ENCODE data around the gene EIF1AD.

The EIF1AD gene

DNA sequence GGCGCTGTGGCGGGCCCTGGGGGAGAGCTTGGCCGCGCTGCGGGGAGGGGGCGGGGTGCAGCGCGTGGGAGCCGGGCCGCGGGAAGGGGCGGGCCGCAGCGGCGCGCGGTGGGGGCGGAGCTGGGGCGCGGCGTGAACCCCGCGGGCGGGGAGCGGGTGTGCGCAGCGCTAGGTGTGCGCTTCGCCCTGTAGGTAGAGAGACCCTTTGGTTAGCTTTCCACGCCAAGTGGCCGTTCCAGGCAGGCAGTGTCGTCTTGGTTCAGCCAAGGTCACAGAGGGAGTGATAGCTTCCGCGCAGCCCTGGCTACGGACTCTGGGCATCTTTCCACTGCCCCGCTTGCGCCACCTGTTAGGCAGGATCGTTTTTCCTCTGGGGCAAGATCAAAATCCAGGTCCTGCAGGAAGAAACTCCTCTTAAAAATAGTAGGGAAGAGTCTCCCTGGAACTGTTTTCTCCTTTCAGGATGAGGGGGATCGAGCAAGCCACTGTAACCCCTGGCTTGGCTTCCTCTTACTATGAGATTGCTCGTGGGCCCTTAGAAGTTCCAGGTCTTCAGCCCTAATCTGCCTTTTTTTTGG lies 780 bp upstream of the EIF1AD start:
- no peak for DNase-seq

DNA sequence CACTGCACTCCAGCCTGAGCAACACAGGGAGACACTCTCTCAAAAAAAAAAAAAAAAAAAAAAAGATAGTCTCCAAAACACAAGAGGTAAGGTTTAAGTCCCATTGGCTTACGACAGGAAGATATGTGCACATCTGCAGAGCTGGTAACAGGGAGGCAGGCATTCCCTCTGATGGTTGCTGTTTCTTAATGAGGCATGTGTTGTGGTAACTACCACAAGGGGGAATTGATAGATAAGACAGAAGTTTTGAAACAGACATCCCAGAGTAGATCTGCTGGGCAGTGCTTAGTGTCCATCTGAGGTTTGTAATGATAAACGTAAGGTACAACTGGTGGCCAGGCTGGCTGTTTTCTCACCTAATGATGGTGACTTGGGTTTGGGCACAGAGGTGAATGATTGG lies 4.7 kb downstream of the EIF1AD start:
- no peak for DNase-seq

DNA sequence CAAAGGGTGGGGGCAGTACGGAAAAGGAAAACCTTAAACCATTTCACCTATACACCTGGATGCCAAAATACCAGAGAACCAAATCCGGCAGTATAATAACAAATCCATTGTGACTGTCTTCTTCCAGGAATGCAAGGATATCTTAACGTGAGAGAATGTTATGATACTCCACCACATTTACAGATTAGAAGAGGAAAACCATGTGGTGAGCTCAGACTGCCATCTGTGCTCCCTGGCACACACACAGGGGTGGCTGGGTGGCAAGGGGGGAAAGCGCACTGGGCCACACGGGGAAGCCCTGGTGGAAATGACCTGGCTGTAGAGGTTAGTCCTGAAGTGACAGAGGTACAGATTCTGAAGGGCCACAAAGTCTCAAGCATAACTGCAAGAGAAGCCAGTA lies 9.9 kb downstream of the EIF1AD start:
- no peak for DNase-seq

DNA sequence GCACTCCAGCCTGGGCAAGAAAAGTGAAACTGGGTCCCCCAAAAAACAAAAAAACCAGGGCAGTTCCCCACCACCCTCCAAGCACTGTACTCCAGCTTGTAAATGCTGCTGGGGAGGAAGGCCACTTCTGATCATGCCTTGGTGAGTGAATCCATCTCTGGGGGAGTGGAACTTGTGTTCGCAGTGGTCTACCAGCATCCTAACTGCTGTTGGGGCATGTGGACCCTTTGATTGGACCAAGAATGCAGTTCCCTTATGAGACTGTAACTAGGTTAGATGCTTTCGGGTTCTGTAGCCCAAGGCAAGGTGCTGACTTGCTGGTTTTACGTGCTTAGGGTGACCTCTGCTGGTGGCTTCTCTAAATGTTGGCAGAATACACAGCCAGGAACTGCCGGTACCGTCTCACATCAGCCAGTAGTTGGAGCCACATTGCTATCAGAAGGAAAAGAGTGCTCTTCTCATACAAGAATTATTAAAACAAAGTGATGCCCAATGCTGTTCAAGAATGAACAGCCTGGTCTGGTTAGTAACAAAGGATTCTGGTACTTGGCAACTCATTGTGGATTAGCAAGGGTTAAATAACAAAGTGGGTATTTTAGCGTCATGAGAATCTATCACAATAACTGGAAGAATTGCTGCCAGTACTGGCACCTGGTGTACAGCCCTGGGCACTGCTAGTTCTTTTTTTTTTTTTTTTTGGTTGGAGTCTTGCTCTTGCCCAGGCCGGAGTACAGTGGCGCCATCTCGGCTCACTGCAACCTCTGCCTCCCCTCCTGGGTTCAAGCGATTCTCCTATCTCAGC lies 13.0 kb downstream of the EIF1AD start:
- peak; percentile 99 for DNase-seq

DNA sequence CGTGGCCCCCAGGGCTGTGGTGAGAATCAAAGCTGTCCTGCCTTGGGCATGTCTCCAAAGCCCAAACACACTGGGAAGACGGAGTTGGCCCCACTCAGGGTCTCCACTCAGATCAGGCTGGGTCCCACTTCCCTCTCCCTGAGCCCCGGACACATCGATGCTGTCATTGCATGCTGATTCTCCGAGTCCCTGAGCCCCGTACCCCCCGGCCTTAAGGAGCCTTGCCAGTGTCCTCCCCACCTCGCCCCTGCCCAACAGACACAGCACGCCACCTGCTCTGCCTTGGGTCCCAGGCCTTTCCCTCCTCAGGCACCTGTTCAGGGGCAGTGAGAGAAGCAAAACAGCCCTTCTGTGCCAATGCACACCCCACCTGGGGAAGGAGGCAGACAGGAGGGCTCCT lies 14.6 kb downstream of the EIF1AD start:
- DNase-seq = no peak

DNA sequence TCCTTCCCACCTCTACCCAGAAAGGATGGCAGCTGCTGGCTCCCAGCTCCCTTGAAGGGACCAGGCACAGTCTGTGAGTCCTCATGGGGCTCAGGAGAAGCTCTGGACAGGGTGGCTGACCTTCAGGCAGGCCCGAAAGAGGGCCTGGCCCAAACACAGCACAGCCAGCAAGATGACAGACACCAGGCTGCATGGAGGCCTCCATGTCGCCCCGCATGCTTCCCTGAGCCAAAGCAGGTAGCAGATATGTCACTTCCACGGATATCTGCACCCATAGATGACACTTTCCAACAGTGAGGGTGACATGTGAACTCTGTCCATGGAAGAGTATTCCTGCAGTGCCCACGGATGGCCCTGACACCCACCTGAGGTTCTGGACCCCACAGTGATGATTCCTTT lies 18.4 kb downstream of the EIF1AD start:
- no peak for DNase-seq

DNA sequence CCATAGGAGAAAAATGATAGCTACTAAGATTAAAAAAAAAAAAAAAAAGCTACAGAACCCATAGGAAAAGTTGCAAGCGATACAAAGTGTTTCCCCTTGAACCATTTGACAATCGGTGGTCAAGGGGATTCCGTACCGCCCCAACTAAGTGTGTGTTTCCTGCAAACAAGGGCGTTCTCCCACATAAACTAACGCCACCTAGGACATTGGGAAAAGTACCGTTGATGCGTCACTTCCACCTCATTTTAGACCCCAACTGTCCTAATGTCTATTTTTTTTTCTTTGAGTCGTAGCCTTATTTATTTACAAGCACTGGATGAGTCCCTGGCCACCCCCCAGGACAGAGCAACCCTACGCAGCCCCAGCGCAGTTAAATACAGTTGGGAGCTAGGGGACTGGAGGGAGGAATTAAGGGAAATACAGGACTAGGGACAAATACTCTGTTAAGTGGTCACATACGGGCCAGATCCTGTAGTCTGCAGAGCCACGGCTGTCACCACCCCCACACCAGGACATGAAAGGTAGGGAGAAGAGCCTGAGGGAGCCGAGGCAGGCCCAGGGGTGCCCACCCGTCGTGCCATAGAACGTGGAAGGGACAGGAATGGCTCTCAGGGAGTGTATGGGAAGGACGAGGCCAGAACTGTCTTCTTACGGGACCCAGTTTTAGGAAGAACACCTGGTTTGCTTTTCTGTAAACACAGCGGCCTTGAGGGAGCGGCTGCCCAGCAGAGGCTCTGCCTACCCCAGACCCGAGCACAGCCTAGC lies 19.0 kb downstream of the EIF1AD start:
- DNase-seq = no peak

DNA sequence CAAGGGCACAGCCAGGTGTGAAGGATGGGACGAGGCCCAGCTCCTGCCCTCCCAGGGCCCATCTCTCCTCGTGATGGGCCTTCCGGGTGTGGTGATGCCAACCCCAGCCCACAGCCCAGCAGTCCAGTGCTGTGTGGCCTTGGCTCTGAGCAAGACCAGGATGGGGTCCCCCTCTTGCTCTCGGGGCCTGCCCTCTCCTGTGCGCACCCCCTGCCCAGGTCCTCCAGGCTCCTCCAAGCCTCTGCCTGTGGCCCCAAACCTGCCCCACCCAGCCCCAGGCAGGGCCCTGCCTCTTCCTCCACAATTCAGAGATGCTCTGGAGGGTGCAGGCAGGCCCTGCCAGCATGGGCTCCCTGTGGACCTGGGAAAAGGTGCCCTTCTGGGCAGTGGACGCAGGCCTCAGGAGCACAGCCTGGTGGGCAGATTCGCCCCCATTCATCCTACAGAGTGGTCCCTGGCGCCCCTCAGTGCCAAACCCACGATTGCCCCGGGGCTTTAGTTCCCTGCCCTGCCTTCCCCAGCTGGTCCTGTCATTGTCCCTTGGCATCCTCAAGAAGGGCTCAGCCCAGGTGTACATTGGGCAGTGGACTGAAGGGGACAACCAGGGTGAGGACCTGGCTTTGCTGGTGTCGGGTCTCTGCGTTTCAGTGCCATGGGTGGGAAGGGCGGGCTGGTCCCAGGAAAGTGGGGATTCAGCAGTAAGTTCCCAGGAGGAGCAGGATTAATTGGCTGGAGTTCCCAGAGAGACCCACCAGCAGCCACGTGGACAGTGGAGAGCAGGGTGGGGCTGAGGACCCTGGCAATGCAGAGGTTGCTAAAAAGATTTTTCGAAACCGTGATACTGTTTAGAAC lies 19.8 kb downstream of the EIF1AD start:
- DNase-seq = no peak

DNA sequence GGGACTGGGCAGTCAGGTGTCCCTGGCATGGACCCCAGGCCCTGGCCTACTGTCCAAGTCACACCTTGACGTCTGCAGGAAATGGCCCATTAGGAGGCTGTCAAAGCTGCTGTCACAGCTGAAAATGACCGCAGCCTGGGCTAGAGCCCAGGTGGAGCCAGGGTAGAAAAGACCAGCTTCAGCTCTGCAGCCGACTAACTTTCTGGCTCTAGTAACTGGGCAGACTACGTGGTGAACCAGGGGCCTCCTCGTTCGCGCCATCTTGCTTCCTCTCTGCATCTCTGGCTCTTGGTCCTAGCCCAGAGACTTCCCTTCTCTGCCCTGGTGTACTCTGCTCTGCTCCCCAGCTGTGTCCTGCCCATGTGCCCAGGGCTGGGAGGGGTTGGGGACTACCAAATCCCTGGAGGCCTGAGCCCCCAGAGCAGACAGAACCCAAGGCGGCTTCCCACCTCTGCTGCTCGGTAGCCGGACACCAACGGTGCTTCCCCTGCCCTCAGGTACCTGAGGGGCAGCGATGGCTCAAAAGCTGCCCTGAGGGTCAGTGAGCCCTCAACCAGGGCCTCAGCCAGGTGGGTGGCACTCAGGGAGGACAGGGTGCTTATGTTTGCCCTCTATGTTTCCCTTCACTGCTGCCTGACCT lies 20.7 kb downstream of the EIF1AD start:
- DNase-seq = no peak

DNA sequence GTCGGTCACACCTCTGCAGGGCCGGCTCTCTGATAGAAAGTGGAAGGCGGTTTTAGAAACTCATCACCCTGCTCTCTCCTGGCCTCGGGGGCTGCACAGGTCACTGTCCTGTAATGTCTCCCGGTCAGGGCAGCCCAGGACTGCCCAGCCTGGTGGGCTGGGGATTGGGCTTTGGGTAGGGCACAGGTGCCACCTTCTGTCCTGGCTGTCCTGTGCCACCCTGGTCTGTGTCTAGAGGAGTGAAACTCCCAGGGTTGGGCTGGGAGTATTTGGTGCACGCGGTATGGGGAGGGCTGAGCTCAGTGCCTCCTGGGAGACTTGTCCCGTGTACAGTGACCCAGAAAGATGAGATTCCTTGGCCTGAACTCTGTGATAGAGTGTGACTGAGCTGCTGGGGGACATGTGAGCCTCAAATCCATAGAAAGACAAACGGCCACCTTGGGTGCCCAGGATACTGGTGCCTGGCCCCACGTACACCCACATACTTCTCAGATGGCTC lies 22.6 kb downstream of the EIF1AD start:
- no peak for DNase-seq

DNA sequence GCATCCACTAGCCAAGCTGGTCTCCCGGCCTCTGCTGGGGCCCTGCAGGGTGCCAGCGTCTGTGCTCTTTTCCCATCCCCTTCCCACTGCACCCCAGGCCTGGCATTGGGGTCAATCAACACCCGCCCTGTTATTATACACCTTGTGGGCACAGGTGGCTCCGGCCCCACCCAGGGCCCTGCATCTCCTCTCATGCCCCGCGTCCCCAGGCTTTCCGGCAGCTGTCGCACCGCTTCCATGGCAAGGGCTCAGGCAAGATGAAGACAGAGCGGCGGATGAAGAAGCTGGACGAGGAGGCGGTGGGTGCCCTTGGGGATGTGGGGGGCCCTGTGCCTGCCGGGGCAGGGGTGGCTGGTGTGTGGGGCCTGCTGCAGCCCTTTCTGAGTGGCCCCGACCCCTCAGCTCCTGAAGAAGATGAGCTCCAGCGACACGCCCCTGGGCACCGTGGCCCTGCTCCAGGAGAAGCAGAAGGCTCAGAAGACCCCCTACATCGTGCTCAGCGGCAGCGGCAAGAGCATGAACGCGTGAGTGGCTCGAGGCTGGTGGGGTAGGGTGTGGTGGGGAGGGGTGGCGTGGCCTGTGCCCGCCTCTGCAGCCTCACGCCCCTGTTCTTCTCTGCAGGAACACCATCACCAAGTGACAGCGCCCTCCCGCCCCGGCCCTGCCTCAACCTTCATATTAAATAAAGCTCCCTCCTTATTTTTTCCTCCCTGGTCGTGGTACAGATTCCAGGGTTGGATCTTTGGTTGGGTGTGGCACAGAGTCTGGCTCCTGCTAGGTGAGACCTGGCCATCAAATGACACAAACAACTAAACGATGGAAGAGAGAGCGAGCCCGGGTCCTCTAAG lies 23.3 kb downstream of the EIF1AD start:
- DNase-seq = no peak

DNA sequence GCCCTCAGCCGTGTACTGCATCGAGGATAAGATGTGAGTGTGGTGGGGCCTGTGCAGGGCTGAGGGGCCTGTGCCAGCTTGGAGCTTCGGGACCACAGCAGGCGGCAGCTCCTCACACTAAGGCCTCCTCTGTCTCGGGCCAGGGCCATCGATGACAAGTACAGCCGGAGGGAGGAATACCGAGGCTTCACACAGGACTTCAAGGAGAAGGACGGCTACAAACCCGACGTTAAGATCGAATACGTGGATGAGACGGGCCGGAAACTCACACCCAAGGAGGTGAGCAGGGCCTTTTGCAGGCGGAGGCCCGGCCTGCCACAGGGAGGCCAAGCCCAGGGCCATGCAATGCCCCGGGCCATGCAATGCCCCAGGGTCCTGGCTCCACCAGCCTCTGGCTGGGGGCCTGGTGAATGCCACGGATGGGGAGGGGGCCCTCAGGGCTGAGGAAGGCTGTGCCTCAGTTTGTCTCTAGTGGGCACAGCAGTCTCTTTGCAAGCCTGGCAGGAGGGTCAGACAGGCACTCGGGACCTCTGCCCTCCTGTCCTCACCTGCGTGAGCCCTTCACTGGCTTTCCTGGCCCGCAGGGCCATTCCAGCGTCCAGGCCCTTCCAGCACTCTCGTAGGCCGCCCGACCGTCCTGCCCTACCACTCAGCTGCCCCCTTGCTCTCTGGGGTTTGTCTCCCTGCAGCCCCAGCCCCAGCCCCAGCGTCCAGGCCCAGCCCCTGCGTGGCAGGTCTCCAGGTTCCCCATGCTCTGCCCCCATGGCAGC lies 24.2 kb downstream of the EIF1AD start:
- no peak for DNase-seq

DNA sequence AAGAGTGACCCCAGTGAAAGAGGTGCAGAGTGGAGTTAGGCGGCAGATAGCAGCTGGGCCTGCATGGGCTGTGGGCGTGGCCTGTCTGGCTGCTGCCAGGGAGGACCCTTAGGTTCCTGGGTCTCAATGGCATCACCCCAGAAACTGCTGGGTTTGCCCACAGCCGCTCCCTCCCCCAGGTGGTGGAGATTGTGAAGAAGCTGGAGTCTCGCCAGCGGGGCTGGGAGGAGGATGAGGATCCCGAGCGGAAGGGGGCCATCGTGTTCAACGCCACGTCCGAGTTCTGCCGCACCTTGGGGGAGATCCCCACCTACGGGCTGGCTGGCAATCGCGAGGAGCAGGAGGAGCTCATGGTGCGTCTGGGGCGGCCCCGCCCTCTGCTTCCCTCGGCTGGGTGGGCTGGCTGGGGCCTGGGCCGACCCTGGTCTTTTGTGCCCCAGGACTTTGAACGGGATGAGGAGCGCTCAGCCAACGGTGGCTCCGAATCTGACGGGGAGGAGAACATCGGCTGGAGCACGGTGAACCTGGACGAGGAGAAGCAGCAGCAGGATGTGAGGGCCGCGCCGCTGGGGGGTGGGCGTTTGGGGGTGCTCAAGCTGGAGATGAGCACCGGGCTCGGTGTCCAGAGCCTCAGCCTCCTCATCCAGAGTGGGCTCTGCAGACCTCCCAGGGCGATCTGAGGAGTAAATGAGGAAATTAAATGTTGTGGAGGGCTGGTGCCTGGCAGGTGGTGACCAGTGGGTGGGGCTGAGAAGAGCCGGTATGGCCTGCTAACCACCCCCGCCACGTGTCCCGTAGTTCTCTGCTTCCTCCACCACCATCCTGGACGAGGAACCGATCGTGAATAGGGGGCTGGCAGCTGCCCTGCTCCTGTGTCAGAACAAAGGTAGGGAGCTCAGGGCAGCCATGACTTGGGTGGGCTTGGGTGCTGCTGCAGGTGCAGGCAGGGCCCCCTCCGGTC lies 25.5 kb downstream of the EIF1AD start:
- DNase-seq = no peak

DNA sequence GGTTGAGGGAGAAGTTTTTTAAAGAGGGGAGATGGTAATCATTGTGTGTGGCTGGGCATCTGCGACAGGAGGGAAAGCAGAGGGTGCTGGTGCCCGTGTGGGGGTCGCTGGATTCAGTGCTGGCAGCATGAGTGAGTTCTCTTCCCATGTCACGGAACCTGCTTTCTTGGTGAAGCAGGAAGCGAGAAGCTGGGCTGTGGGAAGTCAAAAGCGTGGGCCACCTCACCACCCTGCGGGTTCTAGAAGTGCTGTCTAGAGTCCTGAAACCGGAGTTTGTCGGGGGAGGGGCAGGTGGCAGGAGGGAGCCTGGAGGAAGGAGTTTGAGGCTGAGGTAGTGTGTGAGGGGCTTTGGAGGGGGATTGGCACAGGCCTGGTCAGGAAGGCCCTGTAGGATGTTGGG lies 26.2 kb downstream of the EIF1AD start:
- DNase-seq = no peak

DNA sequence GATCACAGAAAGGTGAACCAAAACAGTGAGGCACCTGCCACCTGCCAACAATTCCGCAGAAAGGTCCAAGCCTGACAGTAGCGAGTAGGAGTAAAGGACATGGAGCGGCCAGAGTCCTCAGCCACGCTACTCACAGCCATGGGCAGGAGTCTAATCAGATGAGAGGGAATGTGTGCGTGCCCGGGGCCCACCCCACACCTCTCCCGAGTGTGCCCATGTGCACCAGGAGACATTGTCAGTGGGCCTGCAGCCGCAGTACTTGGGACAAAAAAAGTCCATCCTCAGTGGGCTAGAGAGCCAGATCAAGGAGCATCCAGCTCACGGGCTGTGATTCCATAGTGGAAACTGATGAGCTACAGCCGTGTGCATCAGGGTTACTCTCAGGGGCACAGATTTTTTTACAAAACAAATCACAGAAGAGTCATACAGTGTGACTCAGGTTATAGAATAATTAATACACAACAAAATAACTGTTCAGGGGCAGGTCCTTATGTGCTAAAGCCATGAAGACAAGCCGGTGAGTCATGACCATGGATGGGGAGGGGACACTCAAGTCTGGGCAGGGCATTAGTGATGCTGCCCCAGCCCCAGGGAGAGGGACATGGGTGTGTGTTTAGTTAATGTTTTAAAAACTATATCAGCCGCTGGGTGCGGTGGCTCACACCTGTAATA lies 28.4 kb downstream of the EIF1AD start:
- no peak for DNase-seq

DNA sequence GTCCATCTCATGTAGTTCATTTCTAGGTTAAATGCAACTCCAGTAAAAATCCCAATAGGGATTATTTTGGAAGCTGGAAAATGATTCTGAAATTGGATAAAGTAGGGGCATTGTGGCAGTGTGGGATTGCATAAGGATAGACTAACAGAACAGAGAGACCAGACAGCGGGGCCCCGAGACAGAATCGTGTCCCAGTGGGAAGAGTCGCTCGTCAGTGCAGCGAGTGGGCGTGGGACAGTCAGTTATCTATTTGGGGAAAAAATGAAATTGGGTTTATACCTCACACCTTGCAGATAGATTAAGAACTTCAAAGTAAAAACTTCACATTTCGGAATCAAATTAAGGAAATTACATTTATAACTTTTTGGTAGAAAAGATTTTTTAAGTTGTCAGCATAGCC lies 29.8 kb downstream of the EIF1AD start:
- no peak for DNase-seq

DNA sequence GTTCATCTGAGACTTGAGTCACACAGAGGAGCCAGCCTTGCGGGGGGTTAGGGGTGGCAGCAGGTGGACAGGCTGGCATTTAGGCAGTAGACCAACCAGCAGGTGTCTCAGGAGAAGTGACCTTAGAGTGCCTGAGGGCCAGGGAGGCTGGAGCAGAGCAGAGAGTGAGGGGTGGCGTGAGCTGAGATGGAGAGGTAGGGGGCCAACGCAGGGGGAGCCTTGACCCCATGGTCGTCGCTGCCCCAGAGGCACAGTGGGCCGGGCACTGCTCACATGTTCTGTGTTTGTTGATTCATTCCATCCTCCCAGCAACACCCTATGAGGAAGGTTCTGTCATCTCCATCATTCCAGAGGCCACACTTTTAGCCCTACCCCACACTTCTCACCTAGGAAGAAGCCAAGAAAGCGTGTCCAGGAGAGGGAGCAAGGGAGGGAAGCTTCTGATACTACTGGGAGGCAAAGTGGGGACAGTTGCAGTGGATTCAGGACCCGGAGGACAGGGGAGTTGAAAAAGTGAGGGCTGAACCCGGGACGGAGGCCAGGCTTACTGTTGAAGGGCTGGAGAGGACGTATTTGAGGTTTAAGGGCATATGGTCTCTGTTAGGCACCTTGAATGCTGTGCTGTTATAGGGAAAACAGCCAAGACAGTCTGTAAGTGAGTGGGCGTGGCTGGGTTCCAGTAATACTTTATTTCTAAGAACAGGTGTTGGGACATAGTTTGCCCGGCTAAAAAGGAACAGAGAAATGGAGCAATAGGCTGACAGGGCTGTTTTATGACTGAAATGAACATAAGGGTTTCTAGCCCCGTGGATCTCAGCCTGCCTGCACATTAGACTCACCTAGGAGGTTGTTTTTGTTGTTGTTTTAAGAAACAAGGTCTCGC lies 33.1 kb downstream of the EIF1AD start:
- no peak for DNase-seq

All from eye (tissue), 1 donor.